ENCODE results near the gene EP300.

The EP300 gene

DNA sequence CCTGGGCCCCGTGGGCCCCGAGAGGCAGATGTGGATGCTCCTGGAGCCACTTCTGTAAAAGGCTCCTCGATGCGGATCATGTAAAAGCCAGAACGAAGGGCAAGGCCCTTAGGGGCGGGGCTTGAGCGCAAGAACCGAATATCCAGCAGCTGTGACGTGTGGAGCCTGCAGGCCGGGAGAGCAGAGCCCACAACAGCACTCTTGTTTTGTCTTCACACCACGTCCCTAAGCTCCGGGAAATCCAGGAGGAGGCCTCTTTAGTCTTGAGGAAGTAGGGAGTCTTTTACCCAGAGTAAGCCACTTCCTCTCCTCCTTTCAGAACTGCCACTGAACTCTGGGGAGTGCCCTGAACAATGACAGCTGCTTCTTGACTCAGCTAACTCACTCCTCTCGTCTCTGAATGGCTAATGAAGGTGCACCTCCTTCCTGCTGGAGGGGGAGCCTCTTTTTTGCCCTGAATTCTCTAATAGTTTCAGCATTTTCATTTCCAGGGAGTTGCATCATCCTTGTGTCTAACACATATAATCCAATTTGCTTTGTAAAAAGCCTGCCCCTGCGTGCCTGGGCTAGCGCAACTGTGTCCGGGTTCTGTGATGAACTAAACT is 125.3 kb downstream of the EP300 start:
- Histone ChIP-seq H3K27me3 (ENCODE audit: control insufficient read depth, low read length) (no peaks in the 10 kb centered on the region), H3K4me3 (ENCODE audit: low read length) (no peak overlapping the region), H3K36me3 (ENCODE audit: control insufficient read depth, low read length) (peaks cover 89% of the 10 kb centered on the region), H4K20me1 (ENCODE audit: control insufficient read depth, insufficient read depth, low read depth, low read length) (no peaks in the 10 kb centered on the region), H3K9me2 (replicated peaks; ENCODE audit: control insufficient read depth, low read length) (no peaks in the 10 kb centered on the region), H3K79me2 (ENCODE audit: control insufficient read depth, low read length) (no peaks in the 10 kb centered on the region), H3K4me2 (ENCODE audit: low read length) (peak overlapping the region; percentile 41), H3K27ac (ENCODE audit: low read depth, low read length) (peak overlapping the region; percentile 40), H3K9me3 (ENCODE audit: control insufficient read depth, insufficient read depth, low read length) (no peaks in the 10 kb centered on the region), H3K4me1 (ENCODE audit: control insufficient read depth, low read length) (peaks cover 21% of the 10 kb centered on the region), H3F3A (ENCODE audit: control insufficient read depth, insufficient read depth) (no peaks in the 10 kb centered on the region)
- TF ChIP-seq EZH2phosphoT487 (IDR thresholded peaks at IDR 0.05; ENCODE audit: borderline replicate concordance, low read length) (no peak), CTCF (IDR thresholded peaks at IDR 0.05; ENCODE audit: low read depth, low read length, poor library complexity, severe bottlenecking) (no peak)

- no peaks in the 10 kb centered on the region for H3K9me2 ChIP-seq (replicated peaks; ENCODE audit: control insufficient read depth, low read length)
- no peaks in the 10 kb centered on the region for H3K27me3 ChIP-seq (ENCODE audit: control insufficient read depth, low read length)
- no peaks in the 10 kb centered on the region for H4K20me1 ChIP-seq (ENCODE audit: control insufficient read depth, insufficient read depth, low read depth, low read length)
- H3K4me3 ChIP-seq (ENCODE audit: low read length), result no peak overlapping the region
- H3F3A ChIP-seq (ENCODE audit: control insufficient read depth, insufficient read depth), result no peaks in the 10 kb centered on the region
- H3K79me2 ChIP-seq (ENCODE audit: control insufficient read depth, low read length), result no peaks in the 10 kb centered on the region
- no peak for TF ChIP-seq EZH2phosphoT487 (IDR thresholded peaks at IDR 0.05; ENCODE audit: borderline replicate concordance, low read length)
- no peak for TF ChIP-seq CTCF (IDR thresholded peaks at IDR 0.05; ENCODE audit: low read depth, low read length, poor library complexity, severe bottlenecking)
- H3K9me3 ChIP-seq (ENCODE audit: control insufficient read depth, insufficient read depth, low read length), result no peaks in the 10 kb centered on the region
- H3K27ac ChIP-seq (ENCODE audit: low read depth, low read length), result no peak overlapping the region
- H3K4me2 ChIP-seq (ENCODE audit: low read length), result no peak overlapping the region
- H3K4me1 ChIP-seq (ENCODE audit: control insufficient read depth, low read length), result peaks cover under 1% of the 10 kb centered on the region
- peaks cover 86% of the 10 kb centered on the region for H3K36me3 ChIP-seq (ENCODE audit: control insufficient read depth, low read length)
These were observed 130.6 kb downstream of the EP300 start for GRCh38 chr22:41222846-41223507.

DNA sequence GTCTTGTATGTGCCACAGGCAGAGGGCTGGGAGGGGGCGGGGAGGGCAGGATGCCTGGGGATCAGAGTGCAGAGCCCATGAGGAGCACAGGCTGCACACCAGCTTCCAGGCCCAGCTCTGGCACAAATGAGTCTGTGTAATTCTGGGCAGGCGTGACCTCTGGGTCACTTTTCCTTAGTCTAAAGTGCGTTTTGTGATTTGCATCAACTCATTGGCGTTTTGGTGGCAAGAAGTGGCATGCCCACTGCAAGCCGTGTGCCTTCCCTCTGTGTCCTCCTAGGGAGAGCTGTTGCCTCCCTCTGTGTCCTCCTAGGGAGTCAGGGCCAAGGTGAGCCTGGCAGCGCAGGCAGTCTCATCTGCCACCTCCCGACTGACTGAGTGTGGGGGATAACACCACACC is 131.1 kb downstream of the EP300 start:
- Histone ChIP-seq H3K9me3 (ENCODE audit: control insufficient read depth, insufficient read depth, low read length) (no peaks in the 10 kb centered on the region), H3F3A (ENCODE audit: control insufficient read depth, insufficient read depth) (no peaks in the 10 kb centered on the region), H3K4me3 (ENCODE audit: low read length) (no peak overlapping the region), H3K27ac (ENCODE audit: low read depth, low read length) (no peak overlapping the region), H3K4me2 (ENCODE audit: low read length) (no peak overlapping the region), H4K20me1 (ENCODE audit: control insufficient read depth, insufficient read depth, low read depth, low read length) (no peaks in the 10 kb centered on the region), H3K36me3 (ENCODE audit: control insufficient read depth, low read length) (peaks cover 89% of the 10 kb centered on the region), H3K9me2 (replicated peaks; ENCODE audit: control insufficient read depth, low read length) (no peaks in the 10 kb centered on the region), H3K79me2 (ENCODE audit: control insufficient read depth, low read length) (no peaks in the 10 kb centered on the region), H3K27me3 (ENCODE audit: control insufficient read depth, low read length) (no peaks in the 10 kb centered on the region), H3K4me1 (ENCODE audit: control insufficient read depth, low read length) (no peaks in the 10 kb centered on the region)
- TF ChIP-seq EZH2phosphoT487 (IDR thresholded peaks at IDR 0.05; ENCODE audit: borderline replicate concordance, low read length) (no peak), CTCF (IDR thresholded peaks at IDR 0.05; ENCODE audit: low read depth, low read length, poor library complexity, severe bottlenecking) (no peak)
